ENCODE results near the gene PRPF40B. TPM values are rescaled to one million over a fixed set of nuclear protein-coding genes. Genes with fewer than 3 reads are reported as not detected.

PRPF40B gene
- total and polyA plus RNA-seq, 9 of the 15 experiments (the other 6 are each of a cell fraction or from before 2014, with no cell fraction given), result 0.55 to 10.6 (median 4.8) TPM

DNA sequence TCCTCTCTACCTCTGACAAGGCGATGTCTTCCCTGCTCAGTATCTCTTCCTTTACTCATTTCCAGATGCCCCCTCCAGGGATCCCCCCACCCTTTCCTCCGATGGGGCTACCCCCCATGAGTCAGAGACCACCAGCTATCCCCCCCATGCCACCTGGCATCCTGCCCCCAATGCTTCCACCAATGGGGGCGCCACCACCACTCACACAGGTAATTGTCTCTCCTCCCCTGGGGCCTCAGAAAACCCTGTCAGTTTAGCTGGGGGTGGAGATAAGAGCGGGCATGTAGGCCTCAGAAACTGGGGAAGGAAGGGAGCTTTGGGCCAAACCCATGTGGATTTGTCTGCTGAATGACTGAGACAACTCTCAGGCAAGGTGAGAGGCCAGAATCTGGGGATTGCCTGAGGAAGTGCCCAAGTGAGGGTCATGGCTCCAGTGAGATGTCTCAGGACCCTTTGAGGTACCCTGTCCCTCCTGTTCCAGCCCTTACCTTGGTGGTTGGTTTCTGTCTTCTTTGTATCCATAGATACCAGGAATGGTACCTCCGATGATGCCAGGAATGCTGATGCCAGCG is 8.1 kb downstream of the PRPF40B start:
- WGBS (ENCODE audit: insufficient coverage, low coverage, missing lambda C conversion rate), result 65% methylated on average over 3 of the region's 6 CpGs
- TF ChIP-seq ADNP (tag; IDR thresholded peaks at IDR 0.05), result no peak
- TF ChIP-seq ZFX (CRISPR knock-in tag; IDR thresholded peaks at IDR 0.05), result no peak
- TF ChIP-seq, protein P1, sequence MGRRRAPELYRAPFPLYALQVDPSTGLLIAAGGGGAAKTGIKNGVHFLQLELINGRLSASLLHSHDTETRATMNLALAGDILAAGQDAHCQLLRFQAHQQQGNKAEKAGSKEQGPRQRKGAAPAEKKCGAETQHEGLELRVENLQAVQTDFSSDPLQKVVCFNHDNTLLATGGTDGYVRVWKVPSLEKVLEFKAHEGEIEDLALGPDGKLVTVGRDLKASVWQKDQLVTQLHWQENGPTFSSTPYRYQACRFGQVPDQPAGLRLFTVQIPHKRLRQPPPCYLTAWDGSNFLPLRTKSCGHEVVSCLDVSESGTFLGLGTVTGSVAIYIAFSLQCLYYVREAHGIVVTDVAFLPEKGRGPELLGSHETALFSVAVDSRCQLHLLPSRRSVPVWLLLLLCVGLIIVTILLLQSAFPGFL (CRISPR knock-in tag; IDR thresholded peaks at IDR 0.05), result no peak
- no peak for TF ChIP-seq ZNF263 (CRISPR knock-in tag; IDR thresholded peaks at IDR 0.05; ENCODE audit: borderline replicate concordance)
- no peak for TF ChIP-seq ZNF586 (CRISPR knock-in tag; conservative IDR thresholded peaks at IDR 0.05)
- no peak for TF ChIP-seq ZNF668 (CRISPR knock-in tag; IDR thresholded peaks at IDR 0.05)
- TF ChIP-seq HNRNPK (IDR thresholded peaks at IDR 0.05; ENCODE audit: low read depth, low read length, poor library complexity, severe bottlenecking), result no peak
- TF ChIP-seq ZNF696 (CRISPR knock-in tag; conservative IDR thresholded peaks at IDR 0.05), result no peak
- TF ChIP-seq CBX1 (IDR thresholded peaks at IDR 0.05; ENCODE audit: low read depth), result no peak
- TF ChIP-seq TSC22D4 (tag; IDR thresholded peaks at IDR 0.05), result no peak
- no peak for TF ChIP-seq COPS2 (conservative IDR thresholded peaks at IDR 0.05)
- TF ChIP-seq MXI1 (IDR thresholded peaks at IDR 0.05; ENCODE audit: low read depth, low read length), result no peak
- TF ChIP-seq BACH1 (tag; IDR thresholded peaks at IDR 0.05), result no peak
- CTCF ChIA-PET (ENCODE audit: low intra/inter-chr PET ratio), result no interaction called here
- ATAC-seq (0 out of 3 replicates have a peak, but pooled peaks have one; percentile 21), FAIRE-seq (no peak), DNase-seq (ENCODE audit: extremely low read depth in 1 of 4, low spot score in 3 of 4) (peak in 2 of 4 experiments; percentile 23 to 30)
- Histone ChIP-seq H2AFZ (ENCODE audit: low read depth, low read length) (no peak overlapping the region), H3K79me2 (ENCODE audit: control insufficient read depth, insufficient read depth, low read length) (no peaks in the 10 kb centered on the region), H4K20me1 (replicated peaks; ENCODE audit: control insufficient read depth, insufficient read depth, low read length) (no peaks in the 10 kb centered on the region), H3K9me1 (ENCODE audit: control insufficient read depth, insufficient read depth, low read length) (no peaks in the 10 kb centered on the region), H3K27ac (ENCODE audit: extremely low read depth, low read depth, low read length) (no peak overlapping the region), H3K36me3 (ENCODE audit: control insufficient read depth, insufficient read depth, low read length) (no peaks in the 10 kb centered on the region), H3K9me3 (replicated peaks; ENCODE audit: control insufficient read depth, insufficient read depth, low read depth, low read length) (no peaks in the 10 kb centered on the region), H3K9ac (ENCODE audit: insufficient read depth in 1 of 2, low read depth in 2 of 2, low read length in 2 of 2) (no peak overlapping the region), H3K4me3 (no peak overlapping the region), H3K4me1 (replicated peaks in 1 of 2; ENCODE audit: control insufficient read depth in 2 of 2, insufficient read depth in 2 of 2, low read length in 2 of 2) (peaks cover 0 to 5% of the 10 kb centered on the region in 2 experiments; a peak in 1 of 5 replicates), H3K27me3 (ENCODE audit: control insufficient read depth in 2 of 2, insufficient read depth in 2 of 2, low read length in 2 of 2) (no peaks in the 10 kb centered on the region; a peak in 1 of 5 replicates), H3K4me2 (ENCODE audit: insufficient read depth, low read length) (no peak overlapping the region)
- in situ Hi-C loops (cut with MboI), result no loop called here
- no TSS peak for BruUV-seq (replicated peaks)
- intact Hi-C loops (cut with micrococcal nuclease), result no loop called here
- POLR2A ChIA-PET, result interaction anchor here (0.6 kb wide), 1 partner anchor 504 kb away, joined by 3 read pairs; no protein-coding TSS in a partner anchor

All from K562 (cell line).